Subcutaneous abdominal adipose tissue (tissue), 5 donors: Measurements from ENCODE around the gene KCNK7.
"Not testable (repeated sequence)": the region's sequence is repeated elsewhere in the genome, so short reads cannot be mapped to it uniquely, and the experiment has no call there.

ENCODE experiments used
- H3K27ac ChIP-seq: one replicate; pipeline ENCODE4 v1.7.0; 2013; ENCODE audit warnings: low read depth, mild to moderate bottlenecking, inconsistent platforms, low read length, moderate library complexity
- H3K27me3 ChIP-seq, 5 donors: one replicate each; pipeline ENCODE4 v1.7.0; 2013; ENCODE audit warnings: low read length in 5 of 5, inconsistent platforms in 1 of 5; ENCODE audit not compliant: control insufficient read depth in 5 of 5, insufficient read depth in 4 of 5
- H3K36me3 ChIP-seq, 5 donors: one replicate each; pipeline ENCODE4 v1.7.0; 2013; ENCODE audit warnings: low read length in 5 of 5; ENCODE audit not compliant: control insufficient read depth in 5 of 5, insufficient read depth in 5 of 5
- H3K4me1 ChIP-seq, 5 donors: one replicate each; pipeline ENCODE4 v1.7.0; 2013; ENCODE audit warnings: low read length in 5 of 5, mild to moderate bottlenecking in 3 of 5, moderate library complexity in 1 of 5; ENCODE audit not compliant: control insufficient read depth in 5 of 5, insufficient read depth in 5 of 5
- H3K4me3 ChIP-seq, 5 donors: one replicate each; pipeline ENCODE4 v1.7.0; 2013; ENCODE audit warnings: low read length in 5 of 5, low read depth in 1 of 5
- H3K9ac ChIP-seq, 5 donors: one replicate each; pipeline ENCODE4 v1.7.0; 2013; ENCODE audit warnings: low read length in 5 of 5, mild to moderate bottlenecking in 4 of 5, moderate library complexity in 3 of 5
- H3K9me3 ChIP-seq, 5 donors: one replicate each; pipeline ENCODE4 v1.7.0; 2013; ENCODE audit warnings: low read length in 5 of 5; ENCODE audit not compliant: control insufficient read depth in 5 of 5
- donor health status: healthy.
- donor health status: healthy.
- donor health status: healthy.
- donor health status: healthy.
- donor health status: healthy.

Gene KCNK7

GRCh38 chr11:65595543-65596281 is at the start of gene KCNK7:
Gene KCNK7, minus strand, starts transcription at chr11:65595800. Its CDS starts 28 bp downstream, at chr11:65595772.
- H3K27ac ChIP-seq, result no peak within 1 kb of the TSS

DNA sequence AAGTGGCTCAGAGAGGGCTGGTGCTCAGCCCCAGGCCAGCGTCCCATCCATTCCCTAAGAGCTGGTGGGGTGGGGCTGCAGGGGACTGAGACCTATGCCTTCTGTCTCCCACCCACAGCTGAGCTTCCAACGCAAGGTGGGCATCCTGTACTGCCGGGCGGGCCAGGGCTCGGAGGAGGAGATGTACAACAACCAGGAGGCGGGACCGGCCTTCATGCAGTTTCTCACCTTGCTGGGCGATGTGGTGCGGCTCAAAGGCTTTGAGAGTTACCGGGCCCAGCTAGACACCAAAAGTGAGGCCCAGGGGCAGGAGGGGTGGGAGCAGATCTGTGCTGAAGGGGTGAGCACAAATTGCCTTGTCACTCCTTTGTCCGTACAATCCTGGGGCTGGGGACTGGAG is 49.2 kb upstream of the KCNK7 start:
- H3K27ac ChIP-seq, result no peak overlapping the region
- H3K4me1 ChIP-seq, result peaks cover 3 to 32% (median 21%) of the 10 kb centered on the region in 5 donors
- H3K9me3 ChIP-seq, result no peaks in the 10 kb centered on the region
- H3K36me3 ChIP-seq, result peaks cover 0 to 83% (median 57%) of the 10 kb centered on the region in 5 donors
- no peak overlapping the region for H3K9ac ChIP-seq
- H3K4me3 ChIP-seq, result no peak overlapping the region
- H3K27me3 ChIP-seq, result no peaks in the 10 kb centered on the region

More at GRCh38 chr11:65595543-65596281, at the start of gene KCNK7:
- Histone ChIP-seq H3K27me3 (no peaks in the 10 kb centered on the region), H3K4me3 (peak within 1 kb of the TSS in 2 of 5 donors; percentile 4 to 13), H3K9ac (peak within 1 kb of the TSS in 3 of 5 donors; percentile 23 to 53 (median 49)), H3K9me3 (no peaks in the 10 kb centered on the region), H3K36me3 (peaks cover 0 to 65% (median 41%) of the 10 kb centered on the region in 5 donors), H3K4me1 (peaks cover 0 to 26% (median 22%) of the 10 kb centered on the region in 5 donors)

- Histone ChIP-seq H3K36me3 (peaks cover 0 to 74% (median 50%) of the 10 kb centered on the region in 5 donors), H3K4me1 (peaks cover 7 to 37% (median 29%) of the 10 kb centered on the region in 5 donors), H3K27me3 (no peaks in the 10 kb centered on the region), H3K9me3 (no peaks in the 10 kb centered on the region), H3K27ac (no peak overlapping the region), H3K9ac (no peak overlapping the region), H3K4me3 (no peak overlapping the region)
Observed at GRCh38 chr11:65643971-65644370, 48.4 kb upstream of the KCNK7 start.

GRCh38 chr11:65642014-65642671 is 46.5 kb upstream of the KCNK7 start:
- H3K27ac ChIP-seq, result no peak overlapping the region
- H3K9me3 ChIP-seq, result no peaks in the 10 kb centered on the region
- H3K27me3 ChIP-seq, result no peaks in the 10 kb centered on the region
- H3K36me3 ChIP-seq, result peaks cover 0 to 58% (median 46%) of the 10 kb centered on the region in 5 donors
- H3K4me1 ChIP-seq, result peaks cover 10 to 50% (median 44%) of the 10 kb centered on the region in 5 donors
- H3K4me3 ChIP-seq, result peak overlapping the region in 3 of 5 donors; percentile 45 to 61 (median 50)
- peak overlapping the region in 1 of 5 donors; percentile 28 for H3K9ac ChIP-seq

DNA sequence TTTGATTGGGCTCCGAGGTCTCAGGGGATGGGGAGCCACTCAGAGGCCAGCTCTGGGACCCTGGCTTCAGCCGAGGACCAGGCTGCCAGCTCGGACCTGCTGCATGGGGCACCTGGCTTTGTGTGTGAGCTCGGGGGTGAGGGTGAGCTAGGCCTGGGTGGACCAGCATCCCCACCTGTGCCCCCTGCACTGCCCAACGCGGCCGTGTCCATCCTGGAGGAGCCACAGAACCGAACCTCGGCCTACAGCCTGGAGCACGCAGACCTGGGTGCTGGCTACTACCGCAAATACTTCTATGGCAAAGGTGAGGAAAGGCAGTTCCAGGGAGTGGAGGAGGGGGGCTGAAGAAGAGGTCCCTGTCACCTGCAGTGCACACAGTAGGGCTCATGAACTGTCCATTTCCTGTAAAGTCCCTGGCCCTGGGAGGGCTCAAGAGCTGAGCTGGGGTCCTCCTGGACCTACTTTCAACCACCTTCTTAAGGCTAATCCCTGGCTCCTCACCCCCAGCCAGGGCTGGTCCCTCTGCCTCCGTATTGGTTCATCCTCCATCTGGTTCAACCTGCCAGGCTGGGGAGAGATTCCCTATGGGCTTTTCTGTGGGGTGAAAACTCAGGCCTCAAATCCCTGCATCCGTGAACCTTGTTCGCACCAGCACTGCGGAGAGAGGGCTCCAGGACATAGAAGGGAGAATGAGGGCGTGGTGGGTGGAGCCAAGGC is 45.9 kb upstream of the KCNK7 start:
- peak overlapping the region in 2 of 5 donors; percentile 28 to 52 for H3K9ac ChIP-seq
- H3K27ac ChIP-seq, result no peak overlapping the region
- H3K4me3 ChIP-seq, result peak overlapping the region in 4 of 5 donors; percentile 22 to 61 (median 48)
- H3K27me3 ChIP-seq, result no peaks in the 10 kb centered on the region
- H3K4me1 ChIP-seq, result peaks cover 10 to 53% (median 50%) of the 10 kb centered on the region in 5 donors
- no peaks in the 10 kb centered on the region for H3K9me3 ChIP-seq
- peaks cover 0 to 58% (median 50%) of the 10 kb centered on the region in 5 donors for H3K36me3 ChIP-seq

- Histone ChIP-seq H3K4me3 (peak overlapping the region in 3 of 5 donors; percentile 42 to 50 (median 45)), H3K4me1 (peaks cover 10 to 53% (median 50%) of the 10 kb centered on the region in 5 donors), H3K36me3 (peaks cover 0 to 58% (median 49%) of the 10 kb centered on the region in 5 donors)
Observed at GRCh38 chr11:65640483-65641296, 45.1 kb upstream of the KCNK7 start.

DNA sequence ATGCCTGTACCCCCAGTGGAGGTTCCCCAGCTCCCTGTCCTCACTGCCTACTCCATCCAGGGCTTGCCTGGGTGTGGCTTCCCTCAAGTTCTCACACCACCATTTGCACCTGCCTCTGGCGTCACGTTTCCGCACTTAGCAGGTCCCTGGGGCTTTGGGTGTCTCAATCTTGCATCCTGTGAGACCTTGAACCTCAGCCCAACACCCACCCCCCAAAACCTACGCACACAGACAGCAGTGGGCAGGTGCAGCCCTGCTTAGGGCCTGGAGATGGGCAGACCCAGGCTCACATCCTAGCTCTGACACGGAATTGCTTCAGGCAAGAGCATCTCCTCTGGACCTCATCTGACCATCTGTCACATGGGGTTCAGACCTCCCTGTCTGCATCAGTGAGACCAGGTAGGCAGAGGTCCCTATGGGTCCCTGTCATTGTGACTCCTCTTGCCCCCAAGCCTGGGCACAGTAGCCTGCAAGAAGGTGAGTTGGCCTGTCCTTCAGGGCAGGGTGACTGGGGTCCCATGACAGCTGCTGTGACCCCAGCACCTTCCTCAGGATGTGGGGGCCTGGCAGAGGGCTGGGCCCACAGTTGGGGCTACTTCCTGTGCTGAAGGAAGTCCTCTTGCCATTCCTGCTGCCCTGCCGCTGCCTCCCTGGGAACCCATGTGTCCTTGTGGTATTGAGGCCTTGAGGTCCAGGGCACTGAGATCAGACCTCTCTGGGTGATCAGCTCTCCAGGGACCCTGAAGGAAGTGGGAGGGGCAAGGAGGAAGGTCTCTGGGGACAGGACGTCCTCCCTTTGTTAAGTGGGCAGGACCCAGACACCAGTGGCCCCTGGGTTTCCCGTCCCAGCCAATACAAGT is 44.3 kb upstream of the KCNK7 start:
- H3K27ac ChIP-seq, result peak overlapping the region; percentile 65
- peaks cover 0 to 58% (median 49%) of the 10 kb centered on the region in 5 donors for H3K36me3 ChIP-seq
- H3K9ac ChIP-seq, result peak overlapping the region in 3 of 5 donors; percentile 28 to 78 (median 73)
- no peaks in the 10 kb centered on the region for H3K9me3 ChIP-seq
- H3K4me3 ChIP-seq, result peak overlapping the region in 4 of 5 donors; percentile 15 to 50 (median 44)
- H3K27me3 ChIP-seq, result no peaks in the 10 kb centered on the region
- H3K4me1 ChIP-seq, result peaks cover 10 to 53% (median 50%) of the 10 kb centered on the region in 5 donors

More at GRCh38 chr11:65640483-65641296, 45.1 kb upstream of the KCNK7 start:
- no peaks in the 10 kb centered on the region for H3K9me3 ChIP-seq
- H3K27me3 ChIP-seq, result no peaks in the 10 kb centered on the region
- peak overlapping the region; percentile 65 for H3K27ac ChIP-seq
- H3K9ac ChIP-seq, result peak overlapping the region in 3 of 5 donors; percentile 28 to 78 (median 73)

DNA sequence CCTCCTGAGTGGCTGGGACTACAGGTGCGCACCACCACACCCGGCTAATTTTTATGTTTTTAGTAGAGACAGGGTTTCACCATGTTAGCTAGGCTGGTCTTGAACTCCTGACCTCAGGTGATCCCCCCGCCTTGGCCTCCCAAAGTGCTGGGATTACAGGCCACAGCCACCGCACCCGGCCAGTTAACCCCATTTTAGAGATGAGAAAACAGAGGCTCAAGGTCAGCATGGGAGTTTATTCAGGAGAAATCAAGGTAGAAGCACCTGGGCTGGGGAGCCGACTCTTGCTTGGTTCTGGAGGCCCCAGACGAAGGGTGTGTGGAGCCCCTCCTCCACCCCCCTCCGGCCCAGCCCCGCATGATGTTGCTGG is 43.6 kb upstream of the KCNK7 start:
- H3K27me3 ChIP-seq, H3K9ac ChIP-seq, H3K9me3 ChIP-seq: not testable (repeated sequence)
- Histone ChIP-seq H3K4me1 (peaks cover 10 to 53% (median 50%) of the 10 kb centered on the region in 5 donors), H3K27ac (peak overlapping the region; percentile 86), H3K36me3 (peaks cover 0 to 60% (median 50%) of the 10 kb centered on the region in 5 donors), H3K4me3 (peak overlapping the region in 2 of 5 donors; percentile 42 to 86)
